Upper lobe of left lung (tissue), 6 donors: ENCODE results near the gene TTC33. TPM values are rescaled to one million over a fixed set of nuclear protein-coding genes. Genes with fewer than 3 reads are reported as not detected.
A peak's percentile ranks its signal among the peaks of the same experiment; 100 is the strongest.

Experiments
- ATAC-seq, 2 donors: fragments of 200-7000 bp; cut with Tn5 transposase; one replicate each; pipeline ENCODE4 v1.9.1; 2022; ENCODE audit warnings: mild to moderate bottlenecking in 2 of 2, moderate library complexity in 2 of 2; ENCODE audit not compliant: low FRiP score in 2 of 2
- DNase-seq, 2 donors: peaks; one replicate each; pipeline ENCODE4 v3.0.0-alpha.2; 2019 to 2020
- H3K27ac ChIP-seq, 4 donors: fragments of 200-600 bp; sonication (generic); one replicate each; pipeline ENCODE4 v1.5.1; 2016 to 2019
- H3K27me3 ChIP-seq, 4 donors: fragments of 200-600 bp; sonication (generic); one replicate each; pipeline ENCODE4 v1.5.1; 2017 to 2019
- H3K36me3 ChIP-seq, 4 donors: fragments of 200-600 bp; sonication (generic); one replicate each; pipeline ENCODE4 v1.5.1; 2016 to 2019
- H3K4me1 ChIP-seq, 4 donors: fragments of 200-600 bp; sonication (generic); one replicate each; pipeline ENCODE4 v1.5.1; 2018 to 2019
- H3K4me3 ChIP-seq, 4 donors: fragments of 200-600 bp; sonication (generic); one replicate each; pipeline ENCODE4 v1.5.1; 2017 to 2019; ENCODE audit warnings: mild to moderate bottlenecking in 2 of 4, moderate library complexity in 1 of 4
- H3K9me3 ChIP-seq, 4 donors: fragments of 200-600 bp; sonication (generic); one replicate each; pipeline ENCODE4 v1.5.1; 2018 to 2019
- EP300 ChIP-seq, 4 donors: sonication (generic); formaldehyde crosslinking; IDR thresholded peaks; one replicate each; pipeline ENCODE4 v1.5.1; 2017; ENCODE audit warnings: antibody characterized with exemption in 4 of 4, control low read depth in 2 of 4
- POLR2A ChIP-seq, 4 donors: fragments of 450-650 bp; IDR thresholded peaks; one replicate each; pipeline ENCODE4 v1.5.1; 2016 to 2017; ENCODE audit warnings: antibody characterized with exemption in 4 of 4, mild to moderate bottlenecking in 2 of 4
- POLR2AphosphoS5 ChIP-seq, 2 donors: sonication (generic); formaldehyde crosslinking; IDR thresholded peaks; one replicate each; pipeline ENCODE4 v1.5.1; 2017; ENCODE audit warnings: antibody characterized with exemption in 2 of 2
- WGBS, 2 donors: methylation state at CpG; one replicate each; pipeline ENCODE4 v1.1.5; 2017 to 2018; 5-methylcytosine and 5-hydroxymethylcytosine counted together
- total RNA-seq, 6 donors: library from RNA; depleted of rRNA in 4 of 6; stranded (reverse); fragments of >200 nt in 4 of 6; gene quantifications; one replicate each; pipeline versions ENCODE4 v1.1.0 to v1.2.1, GENCODE V29; 2016 to 2021
- TF ChIP-seq, protein P1 (sequence below), 6 experiments: fragments of 450-650 bp in 4 of 6; fragments of 200-600 bp in 2 of 6; sonication (generic) in 2 of 6; IDR thresholded peaks; one replicate each; pipeline ENCODE4 v1.5.1; 2016 to 2019; ENCODE audit warnings: antibody characterized with exemption in 6 of 6
- donor health status: DM: no; HTN: no; CAD: no; lungs with moderate emphysema.
- donor health status: DM: no; HTN: yes; CAD: no; lungs with severe emphysema.

The TTC33 gene
- total RNA-seq, 6 donors from 2014 or later, result 13.4 to 34.1 (median 17.1) TPM

DNA sequence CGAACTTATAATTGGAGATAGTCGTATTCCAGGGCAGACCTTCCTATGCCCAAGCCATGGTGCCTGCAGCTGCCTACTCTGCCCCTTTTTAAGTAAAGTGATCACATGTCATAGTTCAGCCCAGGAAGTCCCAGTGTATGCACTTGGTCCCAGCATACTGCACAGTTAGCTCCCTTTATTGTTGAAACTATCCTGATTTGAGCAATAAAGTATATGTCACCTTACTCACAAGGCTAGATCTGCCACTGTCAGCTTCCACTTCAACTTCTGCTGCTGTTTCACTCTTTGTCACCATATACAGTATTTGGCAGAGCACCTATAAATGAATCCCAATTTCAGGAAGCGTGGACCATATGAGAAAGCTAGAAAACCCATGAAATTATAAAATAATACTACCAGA lies 179.8 kb downstream of the TTC33 start:
- Histone ChIP-seq H3K4me1 (no peaks in the 10 kb centered on the region), H3K4me3 (no peak overlapping the region), H3K36me3 (no peaks in the 10 kb centered on the region), H3K27me3 (no peaks in the 10 kb centered on the region), H3K9me3 (no peaks in the 10 kb centered on the region), H3K27ac (no peak overlapping the region)
- DNase-seq (no peak), ATAC-seq (no peak)
- TF ChIP-seq EP300 (IDR thresholded peaks at IDR 0.05) (no peak), POLR2A (IDR thresholded peaks at IDR 0.05) (no peak), POLR2AphosphoS5 (IDR thresholded peaks at IDR 0.05) (no peak)
- TF ChIP-seq, protein P1, sequence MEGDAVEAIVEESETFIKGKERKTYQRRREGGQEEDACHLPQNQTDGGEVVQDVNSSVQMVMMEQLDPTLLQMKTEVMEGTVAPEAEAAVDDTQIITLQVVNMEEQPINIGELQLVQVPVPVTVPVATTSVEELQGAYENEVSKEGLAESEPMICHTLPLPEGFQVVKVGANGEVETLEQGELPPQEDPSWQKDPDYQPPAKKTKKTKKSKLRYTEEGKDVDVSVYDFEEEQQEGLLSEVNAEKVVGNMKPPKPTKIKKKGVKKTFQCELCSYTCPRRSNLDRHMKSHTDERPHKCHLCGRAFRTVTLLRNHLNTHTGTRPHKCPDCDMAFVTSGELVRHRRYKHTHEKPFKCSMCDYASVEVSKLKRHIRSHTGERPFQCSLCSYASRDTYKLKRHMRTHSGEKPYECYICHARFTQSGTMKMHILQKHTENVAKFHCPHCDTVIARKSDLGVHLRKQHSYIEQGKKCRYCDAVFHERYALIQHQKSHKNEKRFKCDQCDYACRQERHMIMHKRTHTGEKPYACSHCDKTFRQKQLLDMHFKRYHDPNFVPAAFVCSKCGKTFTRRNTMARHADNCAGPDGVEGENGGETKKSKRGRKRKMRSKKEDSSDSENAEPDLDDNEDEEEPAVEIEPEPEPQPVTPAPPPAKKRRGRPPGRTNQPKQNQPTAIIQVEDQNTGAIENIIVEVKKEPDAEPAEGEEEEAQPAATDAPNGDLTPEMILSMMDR (IDR thresholded peaks at IDR 0.05), result no peak
- WGBS, 2 donors, result 84 to 90% methylated on average over 3 of the region's 3 CpGs

DNA sequence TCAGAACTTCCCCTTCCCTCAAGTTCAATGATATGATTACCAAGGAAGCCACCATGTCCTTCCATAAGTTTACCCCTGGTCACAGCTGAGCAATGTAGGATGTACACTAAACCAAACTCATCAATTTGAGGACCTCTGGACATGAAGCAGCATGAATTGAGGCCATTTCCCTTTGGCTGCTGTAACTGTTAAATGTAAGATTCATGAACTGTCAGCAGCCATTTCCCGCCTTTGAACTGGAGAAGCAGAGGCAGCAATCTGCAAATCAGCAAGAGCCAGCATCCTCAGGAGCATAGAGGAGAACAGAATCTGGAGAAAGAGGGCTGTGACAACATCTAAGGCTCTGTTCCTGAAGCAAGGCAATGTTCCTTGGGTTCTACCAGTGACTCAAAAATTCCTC lies 180.3 kb downstream of the TTC33 start:
- no peak overlapping the region for H3K4me3 ChIP-seq
- peaks cover 0 to 3% (median 0%) of the 10 kb centered on the region in 4 donors for H3K4me1 ChIP-seq
- H3K36me3 ChIP-seq, result no peaks in the 10 kb centered on the region
- H3K27me3 ChIP-seq, result no peaks in the 10 kb centered on the region
- no peaks in the 10 kb centered on the region for H3K9me3 ChIP-seq
- DNase-seq (no peak), ATAC-seq (no peak)
- WGBS, 2 donors, result 63 to 83% methylated on average over 1 of the region's 1 CpG
- TF ChIP-seq POLR2AphosphoS5 (IDR thresholded peaks at IDR 0.05), result no peak
- TF ChIP-seq EP300 (IDR thresholded peaks at IDR 0.05), result no peak
- TF ChIP-seq, protein P1 (IDR thresholded peaks at IDR 0.05), result no peak
- TF ChIP-seq POLR2A (IDR thresholded peaks at IDR 0.05), result no peak
- no peak overlapping the region for H3K27ac ChIP-seq

DNA sequence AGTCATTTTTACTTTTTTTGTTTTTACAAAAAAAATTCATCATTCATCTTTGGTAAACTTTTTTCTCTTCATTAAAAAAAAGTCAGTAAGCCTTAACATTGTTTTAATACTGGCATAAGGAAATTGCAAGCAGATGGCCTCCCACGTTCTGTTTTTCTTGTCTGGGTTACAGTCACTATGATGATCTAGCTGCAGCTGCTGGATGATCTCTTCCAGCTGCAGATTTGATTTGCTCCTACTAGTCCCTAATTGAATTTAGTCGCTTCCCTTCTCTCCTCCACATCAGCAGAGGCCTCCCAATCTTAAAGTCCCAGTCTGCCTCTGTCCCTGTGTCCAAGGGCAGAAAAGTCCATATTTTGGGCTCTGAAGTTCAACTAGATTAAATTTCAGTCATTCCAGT lies 182.8 kb downstream of the TTC33 start:
- no peak overlapping the region for H3K4me3 ChIP-seq
- WGBS, 2 donors, result 64 to 85% methylated on average over 2 of the region's 2 CpGs
- no peaks in the 10 kb centered on the region for H3K9me3 ChIP-seq
- H3K4me1 ChIP-seq, result peaks cover 0 to 4% (median 0%) of the 10 kb centered on the region in 4 donors
- peak overlapping the region in 1 of 4 donors; percentile 46 for H3K27ac ChIP-seq
- peak in 1 of 2 donors; percentile 68 for TF ChIP-seq POLR2AphosphoS5 (IDR thresholded peaks at IDR 0.05)
- TF ChIP-seq, protein P1 (IDR thresholded peaks at IDR 0.05), result no peak
- no peaks in the 10 kb centered on the region for H3K36me3 ChIP-seq
- H3K27me3 ChIP-seq, result no peaks in the 10 kb centered on the region
- no peak for DNase-seq
- peak in 1 of 2 donors; percentile 86 for ATAC-seq

DNA sequence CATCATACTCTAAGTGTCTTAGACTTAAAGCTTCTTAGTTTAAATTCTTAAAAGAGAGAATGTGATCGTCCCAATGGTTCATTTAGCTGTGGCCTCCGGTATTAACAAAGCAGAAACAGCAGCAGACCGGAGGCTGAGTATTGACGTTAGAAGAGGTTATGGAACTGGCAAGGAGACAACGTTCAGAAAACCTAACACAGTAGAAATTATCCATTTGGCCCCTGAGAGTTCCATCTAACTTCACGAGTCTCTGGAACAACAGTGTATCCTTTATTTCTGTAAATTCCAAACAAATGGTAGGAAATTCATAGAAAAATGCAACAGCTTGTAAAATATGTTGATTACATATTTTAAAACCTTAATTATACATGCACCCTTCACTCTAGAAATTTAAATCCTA lies 183.4 kb downstream of the TTC33 start:
- TF ChIP-seq POLR2AphosphoS5 (IDR thresholded peaks at IDR 0.05) (no peak), EP300 (IDR thresholded peaks at IDR 0.05) (no peak), POLR2A (IDR thresholded peaks at IDR 0.05) (no peak)
- TF ChIP-seq, protein P1 (IDR thresholded peaks at IDR 0.05), result no peak
- Histone ChIP-seq H3K27me3 (no peaks in the 10 kb centered on the region), H3K4me3 (no peak overlapping the region), H3K4me1 (peaks cover 0 to 4% (median 0%) of the 10 kb centered on the region in 4 donors), H3K9me3 (no peaks in the 10 kb centered on the region), H3K27ac (peak overlapping the region in 2 of 4 donors; percentile 3 to 68), H3K36me3 (no peaks in the 10 kb centered on the region)
- no peak for DNase-seq
- no peak for ATAC-seq
- WGBS, 2 donors, result 80 to 88% methylated on average over 6 of the region's 6 CpGs

DNA sequence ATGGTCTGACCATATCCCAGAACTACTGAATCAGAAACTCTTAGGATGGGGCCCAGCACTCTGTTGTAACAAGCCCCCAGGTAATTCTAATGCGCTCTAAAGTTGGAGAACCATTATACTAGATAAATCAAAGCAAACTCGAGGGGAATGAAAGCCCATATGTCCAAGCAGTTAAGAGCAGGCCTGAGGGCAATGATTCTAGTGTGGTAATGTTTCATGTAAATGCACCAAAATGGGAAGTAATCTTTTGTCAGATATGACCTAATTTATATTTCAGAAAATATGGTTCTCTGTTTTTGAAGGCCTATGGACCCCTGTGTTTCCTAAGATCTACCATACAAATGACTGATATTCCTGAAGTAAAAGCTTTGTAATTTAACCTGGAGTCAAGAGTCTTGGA lies 184.0 kb downstream of the TTC33 start:
- WGBS, 2 donors, result 74 to 88% methylated on average over 2 of the region's 2 CpGs

More for the DNA sequence above, 184.0 kb downstream of the TTC33 start:
- Histone ChIP-seq H3K27ac (peak overlapping the region in 2 of 4 donors; percentile 3 to 68), H3K9me3 (no peaks in the 10 kb centered on the region), H3K36me3 (no peaks in the 10 kb centered on the region), H3K4me1 (peaks cover 0 to 4% (median 0%) of the 10 kb centered on the region in 4 donors), H3K27me3 (no peaks in the 10 kb centered on the region), H3K4me3 (no peak overlapping the region)
- DNase-seq (no peak), ATAC-seq (no peak)
- TF ChIP-seq EP300 (IDR thresholded peaks at IDR 0.05) (no peak), POLR2AphosphoS5 (IDR thresholded peaks at IDR 0.05) (no peak), POLR2A (IDR thresholded peaks at IDR 0.05) (no peak)
- TF ChIP-seq, protein P1 (IDR thresholded peaks at IDR 0.05), result no peak
